GM18873 (cell line): ENCODE results near the gene EPB41L4A.

Experiments
- ATAC-seq: cut with Tn5 transposase; IDR thresholded peaks from one replicate; pipeline ENCODE4 v1.9.1; 2021; ENCODE audit warnings: mild to moderate bottlenecking, moderate library complexity, moderate number of reproducible peaks; ENCODE audit not compliant: unreplicated experiment, low FRiP score

Gene EPB41L4A

DNA sequence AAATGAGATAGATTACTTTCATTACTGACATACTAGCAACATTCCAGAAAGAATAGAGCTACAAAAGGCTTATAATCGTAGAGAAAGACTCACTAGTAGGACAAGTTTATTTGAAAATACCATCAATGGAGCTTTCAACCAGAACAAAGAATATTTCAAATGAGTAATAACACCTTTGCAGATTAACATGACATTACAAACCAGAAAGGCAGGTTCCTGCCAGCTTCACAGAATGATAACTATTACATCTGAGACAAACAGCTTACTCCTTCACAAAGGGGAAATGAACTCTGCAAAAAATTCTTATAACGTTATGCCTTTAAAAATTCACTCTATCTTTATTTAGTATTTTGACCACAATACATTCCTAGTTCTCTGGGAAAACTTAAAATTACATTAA, 103.1 kb downstream of the EPB41L4A start:
- no peak for ATAC-seq

DNA sequence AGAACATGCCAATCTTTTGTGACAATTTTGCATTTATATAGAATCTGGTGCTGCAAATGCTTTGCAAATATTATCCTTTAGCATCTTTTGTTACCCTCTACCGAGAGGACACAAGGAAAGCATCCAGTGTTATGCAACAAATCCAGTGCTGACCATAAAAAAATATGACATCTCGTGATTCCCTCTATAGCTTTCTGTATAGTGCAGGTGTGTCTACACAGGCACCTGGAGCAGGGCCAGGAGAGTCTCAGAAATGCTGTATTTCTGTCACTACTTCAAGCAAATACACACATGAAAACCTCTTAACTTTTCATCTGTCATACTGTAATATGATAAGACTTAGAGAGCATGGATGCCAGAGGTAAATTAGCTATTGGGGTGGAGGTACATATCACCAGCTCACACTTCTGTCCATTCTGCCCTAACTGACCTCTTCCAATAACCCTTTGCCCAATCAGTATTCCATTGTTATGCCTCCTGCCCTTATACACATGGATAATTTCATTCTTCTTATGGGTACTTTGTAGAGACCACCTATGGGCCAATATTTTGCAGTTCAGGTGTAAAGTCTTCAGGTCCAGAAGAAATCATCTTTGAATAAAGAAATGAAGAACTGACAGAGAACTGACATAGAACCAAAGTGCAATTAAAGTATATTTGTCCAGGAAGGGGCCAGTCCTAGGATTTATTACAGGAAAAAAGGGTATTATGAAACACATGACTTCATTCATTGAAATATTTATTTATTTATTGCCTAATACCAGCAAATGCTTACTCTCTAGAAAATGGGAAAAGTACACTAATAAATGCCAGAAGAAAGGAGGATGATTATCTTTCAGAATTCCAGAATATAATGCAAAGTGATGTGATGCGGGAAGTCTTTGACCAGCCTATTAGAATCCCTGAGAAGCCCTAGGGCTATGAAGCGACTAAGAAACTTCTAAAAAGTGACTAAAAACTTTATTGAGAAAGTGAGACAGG, 106.5 kb downstream of the EPB41L4A start:
- ATAC-seq, result no peak

DNA sequence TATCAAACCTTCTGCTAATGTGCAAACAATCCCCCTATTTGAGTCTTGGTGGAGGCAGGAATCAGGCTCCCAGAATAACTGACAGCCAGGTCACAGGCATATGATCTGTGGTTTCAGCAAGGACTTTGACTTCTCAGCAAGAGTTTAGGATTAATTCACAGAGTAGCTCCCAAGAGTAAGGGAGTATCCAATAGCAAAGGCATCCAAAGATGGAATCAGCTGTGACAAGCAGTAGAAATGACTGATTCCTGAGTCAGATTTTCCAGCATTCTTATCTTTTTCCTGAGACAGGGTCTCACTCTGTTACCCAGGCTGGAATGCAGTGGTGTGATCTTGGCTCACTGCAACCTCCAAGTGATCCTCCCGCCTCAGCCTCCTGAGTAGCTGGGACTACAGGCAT, 108.3 kb downstream of the EPB41L4A start:
- no peak for ATAC-seq

DNA sequence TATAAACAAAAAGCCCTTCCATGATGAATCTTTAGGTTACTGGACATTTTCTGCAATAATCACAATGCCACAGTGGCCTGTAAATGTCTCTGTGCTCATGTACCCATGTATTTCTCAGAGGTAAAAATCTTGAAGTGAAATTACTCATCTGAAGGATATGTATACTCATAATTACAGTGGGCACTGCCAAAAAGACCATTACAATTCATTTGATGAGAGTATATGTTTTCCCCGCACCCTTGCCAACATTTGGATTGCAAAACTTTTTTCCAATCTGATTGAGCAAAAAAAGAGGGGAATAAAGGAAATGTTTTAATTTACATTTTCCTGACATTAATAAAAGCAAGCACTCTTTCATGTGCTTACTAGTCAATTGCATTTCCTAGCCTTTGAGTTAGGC, 110.5 kb downstream of the EPB41L4A start:
- no peak for ATAC-seq

DNA sequence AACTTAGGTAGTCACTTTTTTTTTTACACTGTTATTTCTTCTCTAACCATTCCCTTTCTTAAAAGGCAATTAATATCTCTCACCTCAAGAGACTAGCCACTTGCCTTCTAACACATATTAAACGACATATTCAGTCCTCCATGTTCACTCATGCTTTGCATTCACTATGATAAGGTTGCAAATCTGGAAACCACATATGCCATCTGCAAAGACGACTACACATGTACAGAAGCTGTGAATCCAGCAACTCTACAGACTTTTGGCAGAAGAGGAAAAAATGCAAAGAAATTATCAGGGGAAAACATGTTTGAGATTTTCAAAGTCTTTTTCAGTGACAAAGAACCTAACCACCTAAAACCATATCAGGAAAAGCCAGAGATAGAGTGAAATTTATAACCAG, 112.1 kb downstream of the EPB41L4A start:
- no peak for ATAC-seq

DNA sequence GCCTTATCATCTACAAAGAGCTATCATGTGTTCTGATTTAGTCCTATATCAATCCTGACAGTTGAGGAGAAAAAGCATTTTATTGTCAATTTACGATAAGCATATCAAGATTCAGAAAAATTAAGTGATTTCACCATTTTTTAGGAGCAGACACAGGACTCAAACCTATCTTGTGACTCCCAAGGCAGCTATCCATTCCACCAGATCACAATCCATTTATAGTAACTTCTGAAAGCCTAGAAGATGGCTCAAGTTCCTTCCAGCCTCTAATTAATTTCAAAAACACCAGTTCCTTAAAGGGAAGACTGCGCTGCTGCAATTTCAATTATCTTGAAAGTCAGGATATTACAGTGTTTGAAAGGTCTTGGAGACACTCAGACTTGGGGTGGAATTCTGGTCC, 114.3 kb downstream of the EPB41L4A start:
- no peak for ATAC-seq

DNA sequence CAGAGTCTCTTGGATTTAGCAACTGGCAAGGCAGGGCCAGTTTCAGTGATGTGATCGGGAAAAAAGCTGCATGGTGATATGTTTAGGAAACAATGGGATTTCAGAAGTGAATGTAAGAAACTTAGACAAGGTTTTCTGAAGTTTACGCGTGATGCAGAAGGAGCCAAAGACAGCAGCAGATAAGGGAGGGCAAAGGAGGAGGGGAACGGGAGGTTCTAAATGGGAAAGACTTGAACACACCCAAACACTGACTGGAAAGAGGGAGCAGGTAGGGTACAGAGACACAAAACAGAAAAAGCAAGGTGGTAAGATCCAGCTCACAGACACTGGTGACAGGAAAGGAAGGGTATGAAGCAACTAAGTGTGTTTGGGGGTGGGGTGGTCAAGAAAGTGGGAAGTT, 115.4 kb downstream of the EPB41L4A start:
- no peak for ATAC-seq

DNA sequence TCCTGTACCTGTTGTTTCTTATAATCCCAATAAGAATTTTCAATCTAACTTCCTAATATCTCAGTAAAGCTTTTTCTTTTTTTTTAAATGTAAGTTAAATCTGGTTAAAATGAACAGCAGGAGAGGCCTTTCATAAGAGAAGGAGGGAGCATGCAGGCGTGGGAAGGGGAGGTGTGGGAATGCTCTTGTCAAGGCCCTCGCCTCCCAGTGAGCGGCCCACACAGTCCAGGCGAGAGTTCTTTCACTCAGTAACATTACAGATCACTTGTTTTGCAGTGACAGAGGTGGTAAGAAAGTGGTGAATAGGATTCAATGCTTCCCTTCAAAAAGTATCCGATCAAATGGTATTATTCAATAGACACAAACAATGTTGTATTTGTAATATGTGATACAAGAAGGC, 125.0 kb downstream of the EPB41L4A start:
- no peak for ATAC-seq

DNA sequence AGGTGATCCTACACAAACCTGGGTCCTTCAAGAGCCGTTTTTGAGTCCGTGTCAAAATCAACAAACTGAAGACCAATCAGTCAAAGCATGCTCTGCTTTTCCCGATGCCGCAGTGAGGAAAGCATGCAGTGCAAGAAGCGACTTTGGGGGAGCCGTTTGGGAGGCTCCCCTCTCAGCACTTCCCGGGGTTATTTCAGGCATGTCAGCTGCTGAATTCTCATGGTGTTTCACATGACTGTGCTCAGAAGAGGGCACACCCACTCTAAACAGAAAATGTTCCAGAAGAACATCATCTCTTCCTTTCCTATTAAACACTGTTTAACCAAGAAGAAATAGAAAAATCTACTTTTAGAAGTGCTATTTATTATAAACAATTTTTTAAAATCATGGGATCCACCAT, 125.5 kb downstream of the EPB41L4A start:
- ATAC-seq, result no peak

DNA sequence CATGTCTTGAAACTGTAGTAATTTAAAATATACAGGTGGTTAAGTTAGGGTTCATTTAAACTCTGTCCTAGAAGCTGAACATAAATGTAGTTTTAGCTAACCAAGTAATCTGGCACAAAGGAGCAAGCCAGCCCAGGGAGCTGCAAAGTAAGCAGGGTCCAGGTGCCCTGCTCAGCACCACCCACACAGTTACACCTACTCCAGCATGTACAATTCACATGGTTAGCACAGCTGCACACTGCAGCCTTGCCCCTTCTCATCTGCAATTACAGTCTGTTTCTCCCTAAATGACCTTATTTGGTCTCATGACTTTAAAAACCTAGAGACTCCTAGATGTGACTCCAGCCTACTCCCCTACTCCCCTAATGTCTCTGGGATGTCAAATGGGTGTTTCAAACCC, 128.4 kb downstream of the EPB41L4A start:
- no peak for ATAC-seq

DNA sequence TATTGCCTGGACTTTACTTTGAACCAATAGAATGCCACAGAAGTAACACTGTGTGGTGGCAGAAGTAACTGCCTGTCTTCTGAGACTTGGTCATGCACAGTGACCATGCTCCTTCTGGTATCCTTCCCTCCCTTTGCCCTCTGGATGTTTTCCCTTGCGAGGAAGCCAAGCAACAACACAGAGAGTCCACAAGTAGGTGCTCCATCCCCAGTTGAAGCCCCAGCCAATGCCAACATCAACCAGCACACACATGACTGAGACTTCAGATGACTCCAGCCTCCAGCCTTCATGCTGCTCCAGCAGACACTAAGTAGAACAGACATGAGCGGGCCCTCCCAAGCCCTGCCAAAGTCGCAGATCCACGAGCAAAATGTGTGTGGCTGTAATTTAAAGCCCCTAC, 129.6 kb downstream of the EPB41L4A start:
- ATAC-seq, result no peak

DNA sequence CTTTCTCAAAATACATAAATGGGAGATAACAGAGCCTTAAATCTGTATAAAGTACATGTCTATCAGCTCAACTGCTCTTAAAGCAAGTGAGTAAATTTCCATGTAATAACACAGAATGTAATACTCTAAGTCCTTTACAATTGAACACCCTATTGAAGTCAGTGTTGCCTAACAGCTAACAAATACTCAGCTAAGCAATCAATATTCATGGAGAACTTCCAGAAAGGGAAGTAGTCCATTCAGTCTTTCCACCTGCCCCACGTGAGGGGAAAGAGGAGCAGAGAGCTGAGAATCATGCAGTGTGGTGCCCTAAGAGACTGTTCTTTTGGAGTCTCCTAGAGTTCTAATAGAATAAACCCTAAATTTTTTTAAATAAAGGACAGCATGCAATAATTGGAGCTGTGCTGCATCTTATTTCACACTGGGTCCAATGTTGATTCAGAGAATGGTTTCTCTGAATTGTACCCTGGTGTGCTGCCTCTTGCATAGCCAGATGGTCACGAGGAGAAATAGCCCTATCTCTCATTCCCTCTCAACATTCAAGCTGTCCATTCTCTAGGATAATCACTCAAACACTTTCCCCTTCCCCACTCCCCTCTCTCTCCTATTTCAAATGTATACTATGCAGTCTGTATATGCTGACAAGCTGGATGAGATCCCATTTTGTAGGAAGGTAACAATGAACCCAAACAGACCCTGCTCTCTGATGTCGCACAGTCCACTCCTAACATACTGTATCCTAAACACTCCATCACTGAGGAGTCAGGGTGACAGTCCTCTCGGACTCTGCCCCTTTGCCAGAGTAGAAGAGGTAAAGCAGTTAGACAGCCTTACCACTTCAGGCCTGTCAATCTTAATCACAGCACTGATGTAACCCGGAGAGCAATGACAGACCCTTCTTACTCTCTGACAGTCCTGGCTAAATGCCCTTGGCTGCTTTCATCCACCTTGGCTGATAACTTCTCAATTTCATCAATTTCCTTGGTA, 134.8 kb downstream of the EPB41L4A start:
- ATAC-seq, result no peak

DNA sequence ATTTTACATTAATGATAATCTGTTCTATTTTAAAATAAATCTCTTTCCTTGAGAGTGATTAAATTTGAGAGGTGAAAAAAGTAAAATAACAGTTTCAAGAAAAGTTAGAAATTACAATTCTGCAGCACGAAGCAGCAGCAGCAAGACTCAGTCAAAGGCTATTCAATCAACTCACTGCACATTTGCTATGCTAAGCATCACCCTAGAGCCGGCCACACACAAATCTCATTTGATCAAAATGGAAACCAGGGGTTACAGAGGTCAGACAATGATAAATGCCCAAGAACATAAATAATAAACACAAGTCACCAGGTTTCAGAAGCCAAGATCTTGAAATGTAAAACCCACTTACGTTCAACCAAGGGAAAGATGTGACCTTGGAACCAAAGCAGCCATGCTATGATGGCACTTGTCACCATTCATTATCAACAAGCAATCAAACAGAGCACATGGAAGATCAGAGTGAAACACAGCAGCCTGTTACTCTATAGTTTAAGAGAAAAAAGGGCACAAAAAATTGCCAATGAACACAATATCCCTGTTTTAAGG, 136.0 kb downstream of the EPB41L4A start:
- ATAC-seq, result no peak

DNA sequence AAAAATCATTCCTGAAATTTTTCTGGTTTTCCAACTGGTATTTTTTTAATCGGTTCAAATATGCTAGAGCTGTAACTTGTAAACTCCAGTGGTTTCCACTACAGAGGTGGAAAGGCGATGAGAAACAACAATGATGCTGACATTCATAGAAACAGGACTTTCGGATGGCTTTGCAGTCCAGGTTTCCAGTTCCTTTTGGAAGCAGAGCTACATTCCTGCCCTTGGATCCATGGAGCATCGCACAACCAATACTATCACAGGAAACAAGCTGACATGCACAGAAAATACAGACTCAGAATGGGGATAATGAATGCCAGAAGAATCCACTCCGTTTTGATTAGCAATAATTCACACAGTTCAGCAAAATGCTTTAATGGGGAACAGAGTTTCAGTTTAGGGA, 140.0 kb downstream of the EPB41L4A start:
- ATAC-seq, result no peak

DNA sequence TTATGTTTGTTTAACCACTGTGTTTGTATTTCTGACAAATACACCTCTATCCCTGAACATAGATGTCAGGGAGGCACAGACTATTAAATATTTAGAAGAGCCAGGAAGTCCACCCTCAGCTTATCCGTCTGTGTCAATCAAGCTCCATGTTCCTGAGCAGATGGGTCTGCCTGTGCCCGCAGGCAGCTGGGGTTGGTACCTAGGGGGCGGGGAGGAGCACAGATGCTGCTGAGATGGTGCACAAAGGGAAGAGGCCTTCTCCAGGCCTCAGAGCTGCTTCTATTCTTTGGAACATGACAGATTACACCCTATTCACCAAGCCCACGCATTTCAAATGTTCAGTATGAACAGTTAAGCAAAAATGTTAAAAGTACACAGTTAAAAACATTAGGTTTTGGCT, 142.1 kb downstream of the EPB41L4A start:
- no peak for ATAC-seq

DNA sequence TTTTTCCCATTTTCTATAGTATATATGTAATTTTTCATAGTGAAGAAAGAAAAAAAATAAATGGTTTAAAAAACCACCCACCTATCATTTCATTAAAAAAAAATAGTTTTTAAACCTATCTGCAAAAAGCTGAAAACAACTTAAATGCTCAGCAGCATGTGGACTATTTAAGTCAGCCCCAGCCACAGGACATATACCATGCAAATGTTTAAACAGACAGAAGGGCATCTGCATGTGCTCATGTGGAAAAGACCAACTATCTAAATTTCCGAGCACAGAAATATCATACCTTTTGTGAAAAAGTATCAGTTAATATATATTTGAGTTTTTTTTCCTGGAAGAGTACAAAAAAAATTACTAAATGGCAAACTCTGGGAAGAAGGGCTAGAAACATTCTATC, 143.4 kb downstream of the EPB41L4A start:
- ATAC-seq, result no peak

DNA sequence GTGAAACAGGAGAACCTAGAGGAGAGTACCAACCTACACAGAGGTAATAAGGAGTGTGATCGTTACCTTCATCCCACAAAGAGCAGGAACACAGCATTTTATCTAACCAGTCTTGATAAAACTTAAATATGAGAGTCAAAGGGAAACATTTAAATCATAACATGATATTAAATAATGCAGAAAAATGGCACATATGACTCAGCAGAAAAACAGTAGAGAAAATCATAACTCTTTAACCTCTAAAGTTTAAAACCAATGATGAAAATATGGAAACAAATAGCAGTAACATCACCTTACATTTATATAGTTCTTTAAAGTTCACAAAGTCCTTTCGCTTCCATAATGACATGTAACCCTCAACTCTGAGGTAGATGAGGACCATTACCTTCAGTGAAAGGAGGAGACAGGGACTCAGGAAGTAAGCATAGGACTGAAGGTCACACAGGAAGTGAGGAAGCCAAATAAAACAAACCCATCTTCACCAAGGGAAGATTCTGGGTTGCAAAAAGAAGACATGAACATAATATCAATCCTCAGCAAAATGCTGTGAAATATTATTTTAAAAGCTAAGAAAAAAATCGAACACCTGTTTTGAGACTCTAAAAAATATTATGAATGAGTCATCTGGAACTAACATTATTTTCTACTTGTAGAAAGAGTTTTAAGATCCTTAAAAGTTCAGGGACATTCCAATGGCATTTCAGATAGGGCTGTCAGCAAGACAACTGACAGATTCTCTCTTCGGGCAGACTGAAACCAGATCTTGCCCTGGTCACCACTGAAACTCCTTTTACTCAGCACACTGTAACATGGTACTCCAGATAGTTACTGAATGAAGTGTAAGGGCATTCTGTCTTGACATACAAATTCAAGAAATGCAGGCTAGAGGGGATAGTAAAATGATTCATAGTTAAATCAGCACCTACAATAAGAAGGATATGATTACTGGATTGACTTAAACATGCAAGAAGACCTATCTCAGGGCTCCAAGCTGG, 148.5 kb downstream of the EPB41L4A start:
- no peak for ATAC-seq

DNA sequence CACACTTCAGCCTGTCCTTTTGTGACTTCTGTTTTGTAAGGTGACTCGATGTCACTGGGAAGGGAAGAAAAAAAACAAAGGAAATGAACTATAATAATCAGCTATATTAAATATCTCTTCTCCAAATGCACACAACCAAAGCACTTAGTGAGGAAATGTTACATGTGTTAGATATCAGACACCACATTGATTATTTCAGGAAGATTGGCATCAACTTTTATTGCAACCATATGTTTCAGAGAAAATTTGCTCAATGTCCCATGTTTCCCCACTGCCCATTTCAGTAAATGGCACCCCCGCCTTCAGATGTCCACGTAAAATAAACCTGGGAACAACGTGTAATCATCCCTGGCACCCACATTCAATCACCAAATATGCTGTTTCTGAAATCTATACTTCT, 151.8 kb downstream of the EPB41L4A start:
- ATAC-seq, result no peak

DNA sequence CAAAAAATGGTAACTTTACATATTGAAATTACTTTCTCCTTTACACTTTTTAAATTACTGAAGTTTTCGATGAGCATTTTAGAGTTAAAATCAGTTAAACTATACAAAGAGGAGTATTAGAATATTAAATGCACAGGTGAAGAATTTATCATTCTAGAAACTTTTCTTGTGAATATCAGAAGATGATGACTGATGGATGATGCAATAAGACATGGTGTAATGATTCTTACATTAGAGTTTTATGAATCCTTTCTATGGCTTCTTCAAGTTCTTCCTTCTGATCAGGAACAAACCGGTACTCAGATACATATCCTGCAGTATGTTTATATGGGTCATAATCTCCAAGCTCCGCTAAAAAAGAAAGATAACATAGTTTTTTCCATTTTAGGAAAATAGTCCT, 154.4 kb downstream of the EPB41L4A start:
- no peak for ATAC-seq

DNA sequence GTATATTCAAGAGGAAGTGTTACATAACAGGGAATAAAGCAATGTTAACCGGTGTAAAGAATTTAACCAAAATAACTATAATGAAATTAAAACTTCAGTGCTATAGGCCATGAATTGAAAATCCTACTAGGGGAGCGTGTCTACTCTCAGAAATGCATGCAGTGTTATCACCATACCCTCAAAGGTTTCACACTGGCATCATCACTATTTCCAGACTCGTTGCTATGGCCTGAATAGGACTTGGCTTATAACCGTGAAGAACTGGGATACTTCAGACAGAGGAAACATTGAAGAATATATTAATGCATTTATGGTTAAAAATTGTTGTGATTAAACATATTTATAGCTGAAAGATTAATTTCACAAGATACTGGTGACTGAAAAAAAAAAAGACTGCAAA, 154.9 kb downstream of the EPB41L4A start:
- no peak for ATAC-seq
